Kidney (tissue), 14 donors: ENCODE data around the gene LPIN3. TPM values are rescaled to one million over a fixed set of nuclear protein-coding genes. Genes with fewer than 3 reads are reported as not detected.

ENCODE experiments used
- DNase-seq, 5 donors: peaks; one replicate each; pipeline ENCODE4 v3.0.0-alpha.2; 2013 to 2020
- FAIRE-seq: peaks from 2 replicates; lab custom pipeline; 2012; peaks lifted over from hg19 to GRCh38; lab: Jason Lieb, UNC
- H3K27ac ChIP-seq, 2 donors: one replicate each; pipeline ENCODE4 v1.7.0; 2013; ENCODE audit warnings: low read depth in 2 of 2, low read length in 2 of 2, inconsistent platforms in 1 of 2
- H3K27me3 ChIP-seq: one replicate; pipeline ENCODE4 v1.7.1; 2013; ENCODE audit warnings: low read length, inconsistent platforms; ENCODE audit not compliant: control insufficient read depth, insufficient read depth
- H3K36me3 ChIP-seq, 3 donors: one replicate each; pipeline versions ENCODE4 v1.7.0 to v1.7.1; 2013; ENCODE audit warnings: low read length in 3 of 3, control low read depth in 1 of 3, inconsistent platforms in 1 of 3; ENCODE audit not compliant: insufficient read depth in 3 of 3, control insufficient read depth in 2 of 3
- H3K4me1 ChIP-seq, 3 donors: one replicate each; pipeline versions ENCODE4 v1.7.0 to v1.7.1; 2013; ENCODE audit warnings: low read length in 3 of 3, inconsistent platforms in 1 of 3, low read depth in 1 of 3; ENCODE audit not compliant: control insufficient read depth in 2 of 3, insufficient read depth in 2 of 3
- H3K4me3 ChIP-seq, 3 donors: one replicate each; pipeline versions ENCODE4 v1.7.0 to v1.8.1; 2013; ENCODE audit warnings: low read length in 3 of 3, control low read depth in 1 of 3, inconsistent platforms in 1 of 3
- H3K9ac ChIP-seq, 3 donors: one replicate each; pipeline versions ENCODE4 v1.7.0 to v1.7.1; 2013; ENCODE audit warnings: low read length in 3 of 3, control low read depth in 1 of 3, inconsistent platforms in 1 of 3
- H3K9me3 ChIP-seq, 3 donors: one replicate each; pipeline versions ENCODE4 v1.7.0 to v1.7.1; 2013; ENCODE audit warnings: low read length in 3 of 3, control low read depth in 1 of 3, inconsistent platforms in 1 of 3; ENCODE audit not compliant: control insufficient read depth in 2 of 3, insufficient read depth in 1 of 3
- intact Hi-C: fragments of 100-400 bp; cut with DNase I; formaldehyde crosslinking; loops from one replicate; pipeline ENCODE4 v1.11.1; 2022
- polyA plus RNA-seq: library from polyadenylated mRNA; stranded (reverse); fragments of 350-450 nt; fragmentation: Illumina TruSeq; extraction: RNeasy Lipid Tissue Mini Kit (QIAGEN cat#74804); gene quantifications from one replicate; pipeline ENCODE4 v1.2.3, GENCODE V29; 2014; ENCODE audit warnings: low read depth, low replicate concordance; ENCODE audit not compliant: insufficient read depth
- total RNA-seq: library from RNA; stranded (reverse); fragmentation: NEBNext Ultra II Directional; extraction: Animal tissue kit (Norgen Biotek cat#: 25700); gene quantifications from one replicate; pipeline ENCODE4 v1.2.1, GENCODE V29; 2021
- TF ChIP-seq, protein P1 (sequence below): IDR thresholded peaks from 3 replicates; pipeline ENCODE4 v1.5.1; 2012; ENCODE audit warnings: mild to moderate bottlenecking, moderate library complexity, borderline replicate concordance; ENCODE audit not compliant: insufficient read depth; ENCODE audit errors: extremely low read depth
- donor health status: control.
- donor health status: control.
- donor health status: control.
- donor health status: control.
- donor health status: control.
- donor health status: DM: yes; HTN: yes; CAD: no.
- donor health status: Normal renal cell carcinoma (clear cell type).

LPIN3 gene
- total and polyA plus RNA-seq, 2 donors from 2014 or later, result 29.4 to 31.6 TPM

DNA sequence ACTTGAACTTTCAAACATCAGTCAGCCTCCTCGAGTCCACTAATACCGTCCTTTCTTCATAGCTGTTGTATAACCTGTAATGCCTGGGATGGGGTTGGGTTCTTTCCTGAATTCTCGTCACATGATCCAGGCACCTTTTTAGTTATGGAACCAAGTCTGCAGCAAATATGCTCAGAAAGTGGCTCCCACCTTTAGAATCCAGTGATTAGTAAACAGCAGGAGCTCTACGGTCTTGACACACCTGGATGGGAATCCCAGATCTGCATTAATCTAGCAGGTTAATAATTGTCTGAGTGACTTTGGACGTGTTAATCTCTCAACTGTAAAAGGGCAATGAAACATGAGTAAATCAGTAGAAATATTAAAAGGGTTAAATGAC is 22.4 kb upstream of the LPIN3 start:
- peaks cover 0 to 11% (median 6%) of the 10 kb centered on the region in 3 donors for H3K4me1 ChIP-seq
- FAIRE-seq (no peak), DNase-seq (peak in 2 of 5 donors; percentile 57 to 58)
- TF ChIP-seq, protein P1, sequence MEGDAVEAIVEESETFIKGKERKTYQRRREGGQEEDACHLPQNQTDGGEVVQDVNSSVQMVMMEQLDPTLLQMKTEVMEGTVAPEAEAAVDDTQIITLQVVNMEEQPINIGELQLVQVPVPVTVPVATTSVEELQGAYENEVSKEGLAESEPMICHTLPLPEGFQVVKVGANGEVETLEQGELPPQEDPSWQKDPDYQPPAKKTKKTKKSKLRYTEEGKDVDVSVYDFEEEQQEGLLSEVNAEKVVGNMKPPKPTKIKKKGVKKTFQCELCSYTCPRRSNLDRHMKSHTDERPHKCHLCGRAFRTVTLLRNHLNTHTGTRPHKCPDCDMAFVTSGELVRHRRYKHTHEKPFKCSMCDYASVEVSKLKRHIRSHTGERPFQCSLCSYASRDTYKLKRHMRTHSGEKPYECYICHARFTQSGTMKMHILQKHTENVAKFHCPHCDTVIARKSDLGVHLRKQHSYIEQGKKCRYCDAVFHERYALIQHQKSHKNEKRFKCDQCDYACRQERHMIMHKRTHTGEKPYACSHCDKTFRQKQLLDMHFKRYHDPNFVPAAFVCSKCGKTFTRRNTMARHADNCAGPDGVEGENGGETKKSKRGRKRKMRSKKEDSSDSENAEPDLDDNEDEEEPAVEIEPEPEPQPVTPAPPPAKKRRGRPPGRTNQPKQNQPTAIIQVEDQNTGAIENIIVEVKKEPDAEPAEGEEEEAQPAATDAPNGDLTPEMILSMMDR, result no peak
- no peaks in the 10 kb centered on the region for H3K9me3 ChIP-seq
- peak overlapping the region; percentile 54 to 63 (median 58) for H3K9ac ChIP-seq
- no peaks in the 10 kb centered on the region for H3K27me3 ChIP-seq
- H3K27ac ChIP-seq, result peak overlapping the region; percentile 69 to 77
- H3K4me3 ChIP-seq, result peak overlapping the region; percentile 66 to 81 (median 72)
- intact Hi-C loops, result loop anchor here (10.0 kb wide), 1 partner anchor 63 kb away; no protein-coding TSS in a partner anchor
- no peaks in the 10 kb centered on the region for H3K36me3 ChIP-seq

DNA sequence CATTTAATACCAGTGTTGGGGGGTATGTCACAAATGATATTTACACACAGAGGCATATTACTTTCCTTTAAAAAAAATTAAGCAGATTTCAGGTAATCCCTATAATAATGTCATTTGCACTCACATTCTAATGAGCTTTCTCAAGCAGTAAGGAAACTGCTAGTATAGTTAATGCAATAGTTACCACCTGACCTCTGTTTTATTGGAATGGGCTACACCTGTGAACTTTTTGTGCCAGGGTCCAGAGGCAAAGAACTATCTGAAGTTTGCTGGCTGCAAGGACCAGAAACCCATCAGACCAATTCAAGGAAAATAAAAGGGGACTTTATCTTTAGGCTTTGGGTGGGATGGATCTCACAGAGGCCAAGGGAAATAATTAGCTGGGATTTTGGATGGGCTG is 20.2 kb upstream of the LPIN3 start:
- DNase-seq (no peak), FAIRE-seq (no peak)
- intact Hi-C loops, result no loop called here
- H3K36me3 ChIP-seq, result no peaks in the 10 kb centered on the region
- no peaks in the 10 kb centered on the region for H3K9me3 ChIP-seq
- no peak overlapping the region for H3K4me3 ChIP-seq
- TF ChIP-seq, protein P1, result no peak
- H3K27me3 ChIP-seq, result no peaks in the 10 kb centered on the region
- H3K4me1 ChIP-seq, result peaks cover 0 to 7% (median 0%) of the 10 kb centered on the region in 3 donors
- H3K9ac ChIP-seq, result no peak overlapping the region
- H3K27ac ChIP-seq, result no peak overlapping the region

DNA sequence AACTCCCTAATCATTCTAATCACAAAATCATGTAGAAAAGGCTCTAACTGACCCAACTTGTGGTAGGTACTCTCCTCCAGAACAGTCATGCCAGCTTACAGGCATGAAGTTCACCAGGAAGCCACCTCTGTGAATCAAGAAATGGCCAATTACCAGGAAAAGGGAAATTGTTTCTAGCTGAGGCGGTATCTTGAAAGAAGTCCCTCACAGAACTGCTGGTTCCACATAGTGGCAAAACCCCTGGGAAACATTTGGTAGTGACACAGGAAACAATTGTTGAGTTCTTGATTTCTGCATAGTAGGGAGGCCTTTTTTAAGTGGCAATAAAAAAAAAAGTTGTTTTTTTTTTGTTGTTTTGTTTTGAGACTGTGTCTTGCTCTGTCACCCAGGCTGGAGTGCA is 19.6 kb upstream of the LPIN3 start:
- FAIRE-seq (no peak), DNase-seq (no peak)
- Histone ChIP-seq H3K9ac (no peak overlapping the region), H3K4me3 (no peak overlapping the region), H3K9me3 (no peaks in the 10 kb centered on the region), H3K27me3 (no peaks in the 10 kb centered on the region), H3K4me1 (peaks cover 0 to 7% (median 0%) of the 10 kb centered on the region in 3 donors), H3K27ac (no peak overlapping the region), H3K36me3 (no peaks in the 10 kb centered on the region)
- intact Hi-C loops, result no loop called here
- TF ChIP-seq, protein P1, result no peak

DNA sequence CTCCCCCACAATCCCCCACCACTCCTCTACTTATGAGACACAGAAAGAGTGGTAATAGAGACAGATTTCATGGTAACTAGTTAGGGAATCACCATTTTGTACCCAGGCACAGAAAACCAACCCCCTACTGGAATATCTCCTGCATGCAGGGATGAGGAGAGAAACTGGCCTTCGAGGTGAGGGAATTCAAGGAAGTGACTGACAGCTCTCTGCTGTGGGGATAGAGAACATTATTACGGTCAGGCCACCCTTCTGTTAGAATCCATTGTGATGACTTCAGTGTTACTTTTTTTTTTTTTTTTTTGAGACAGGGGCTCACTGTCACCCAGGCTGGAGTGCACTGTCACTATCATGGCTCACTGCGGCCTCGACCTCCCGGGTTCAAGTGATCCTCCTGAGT is 13.4 kb upstream of the LPIN3 start:
- H3K27me3 ChIP-seq, result no peaks in the 10 kb centered on the region
- no peak for DNase-seq
- no peak overlapping the region for H3K4me3 ChIP-seq
- H3K9ac ChIP-seq, result no peak overlapping the region
- intact Hi-C loops, result no loop called here
- H3K36me3 ChIP-seq, result no peaks in the 10 kb centered on the region
- TF ChIP-seq, protein P1, result no peak
- no peaks in the 10 kb centered on the region for H3K9me3 ChIP-seq
- no peak overlapping the region for H3K27ac ChIP-seq
- peaks cover 5 to 14% (median 5%) of the 10 kb centered on the region in 3 donors for H3K4me1 ChIP-seq
- FAIRE-seq, result no peak
